ENCODE measurements around the gene TULP4. TPM values are rescaled to one million over a fixed set of nuclear protein-coding genes. Genes with fewer than 3 reads are reported as not detected.
"Not testable (repeated sequence)": the region's sequence is repeated elsewhere in the genome, so short reads cannot be mapped to it uniquely, and the experiment has no call there.

The TULP4 gene
- polyA plus RNA-seq, 1 donor (not counting 4 experiments of a cell fraction or from before 2014, with no cell fraction given): 13.1 TPM

DNA sequence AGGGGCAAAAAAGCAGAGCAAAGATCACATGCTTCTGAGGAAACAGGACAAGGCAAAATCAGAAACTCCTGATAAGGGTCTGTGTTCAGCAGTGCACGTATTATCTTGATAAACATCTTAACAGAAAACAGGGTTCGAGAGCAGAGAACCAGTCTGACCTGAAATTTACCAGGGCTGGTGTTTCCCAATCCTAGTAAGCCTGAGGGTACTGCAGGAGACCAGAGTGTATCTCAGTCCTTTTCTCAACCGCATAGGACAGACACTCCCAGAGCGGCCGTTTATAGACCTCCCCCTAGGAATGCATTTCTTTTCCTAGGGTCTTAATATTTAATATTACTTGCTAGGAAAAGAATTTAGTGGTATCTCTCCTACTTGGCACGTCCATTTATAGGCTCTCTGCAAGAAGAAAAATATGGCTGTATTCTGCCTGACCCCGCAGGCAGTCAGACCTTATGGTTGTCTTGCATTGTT is 15.4 kb upstream of the TULP4 start:
- FAIRE-seq; H2AFZ ChIP-seq (ENCODE audit: control insufficient read depth, low read length); H3K4me2 ChIP-seq (ENCODE audit: control insufficient read depth, extremely low read depth, insufficient read depth, low read depth, low read length); DNase-seq (ENCODE audit: low read depth, low spot score); H3K9me1 ChIP-seq (ENCODE audit: control insufficient read depth, extremely low read depth, insufficient read depth, low read length); H3K27ac ChIP-seq (ENCODE audit: control insufficient read depth, insufficient read depth, low read length); H3K9me3 ChIP-seq (ENCODE audit: control insufficient read depth, low read depth, low read length); dilution Hi-C loops (cut with MboI; ENCODE audit: extremely low pct_ligation_motif_present, low sequenced_read_pairs); H4K20me1 ChIP-seq (ENCODE audit: control insufficient read depth, extremely low read depth, insufficient read depth, low read length); H3K79me2 ChIP-seq (ENCODE audit: control insufficient read depth, insufficient read depth, low read length); H3K36me3 ChIP-seq (ENCODE audit: control insufficient read depth in 2 of 2, extremely low read depth in 1 of 2, insufficient read depth in 2 of 2, low read length in 2 of 2); H3K27me3 ChIP-seq (ENCODE audit: control insufficient read depth, extremely low read depth, insufficient read depth, low read length); H3K9ac ChIP-seq (ENCODE audit: control insufficient read depth, extremely low read depth, insufficient read depth, low read length); H3K4me3 ChIP-seq (ENCODE audit: control insufficient read depth in 2 of 3, extremely low read depth in 1 of 3, insufficient read depth in 2 of 3, low read depth in 1 of 3, low read length in 3 of 3): not testable (repeated sequence)
- H3K4me1 ChIP-seq (ENCODE audit: control insufficient read depth, extremely low read depth, insufficient read depth, low read length): peaks cover 19% of the 10 kb centered on the region

DNA sequence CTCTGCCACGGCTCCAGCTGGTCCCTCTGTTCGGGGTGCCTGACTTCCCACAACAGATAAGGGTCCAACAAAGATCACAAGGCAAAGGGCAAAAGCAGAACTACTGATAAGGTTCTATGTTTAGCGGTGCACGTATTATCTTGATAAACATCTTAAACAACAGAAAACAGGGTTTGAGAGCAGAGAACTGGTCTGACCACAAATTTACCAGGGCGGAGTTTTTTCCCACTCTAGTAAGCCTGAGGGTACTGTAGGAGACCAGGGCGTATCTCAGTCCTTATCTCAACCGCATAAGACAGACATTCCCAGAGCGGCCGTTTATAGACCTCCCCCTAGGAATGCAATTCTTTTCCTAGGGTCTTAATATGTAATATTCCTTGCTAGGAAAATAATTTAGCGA is 14.6 kb upstream of the TULP4 start:
- FAIRE-seq; H3K9me3 ChIP-seq (ENCODE audit: control insufficient read depth, low read depth, low read length); H3K27ac ChIP-seq (ENCODE audit: control insufficient read depth, insufficient read depth, low read length); H3K4me2 ChIP-seq (ENCODE audit: control insufficient read depth, extremely low read depth, insufficient read depth, low read depth, low read length); dilution Hi-C loops (cut with MboI; ENCODE audit: extremely low pct_ligation_motif_present, low sequenced_read_pairs); H3K4me3 ChIP-seq (ENCODE audit: control insufficient read depth in 2 of 3, extremely low read depth in 1 of 3, insufficient read depth in 2 of 3, low read depth in 1 of 3, low read length in 3 of 3); H3K36me3 ChIP-seq (ENCODE audit: control insufficient read depth in 2 of 2, extremely low read depth in 1 of 2, insufficient read depth in 2 of 2, low read length in 2 of 2); H3K27me3 ChIP-seq (ENCODE audit: control insufficient read depth, extremely low read depth, insufficient read depth, low read length); H3K79me2 ChIP-seq (ENCODE audit: control insufficient read depth, insufficient read depth, low read length); DNase-seq (ENCODE audit: low read depth, low spot score); H3K9ac ChIP-seq (ENCODE audit: control insufficient read depth, extremely low read depth, insufficient read depth, low read length); H4K20me1 ChIP-seq (ENCODE audit: control insufficient read depth, extremely low read depth, insufficient read depth, low read length); H3K9me1 ChIP-seq (ENCODE audit: control insufficient read depth, extremely low read depth, insufficient read depth, low read length); H2AFZ ChIP-seq (ENCODE audit: control insufficient read depth, low read length): not testable (repeated sequence)
- H3K4me1 ChIP-seq (ENCODE audit: control insufficient read depth, extremely low read depth, insufficient read depth, low read length): peaks cover 22% of the 10 kb centered on the region

DNA sequence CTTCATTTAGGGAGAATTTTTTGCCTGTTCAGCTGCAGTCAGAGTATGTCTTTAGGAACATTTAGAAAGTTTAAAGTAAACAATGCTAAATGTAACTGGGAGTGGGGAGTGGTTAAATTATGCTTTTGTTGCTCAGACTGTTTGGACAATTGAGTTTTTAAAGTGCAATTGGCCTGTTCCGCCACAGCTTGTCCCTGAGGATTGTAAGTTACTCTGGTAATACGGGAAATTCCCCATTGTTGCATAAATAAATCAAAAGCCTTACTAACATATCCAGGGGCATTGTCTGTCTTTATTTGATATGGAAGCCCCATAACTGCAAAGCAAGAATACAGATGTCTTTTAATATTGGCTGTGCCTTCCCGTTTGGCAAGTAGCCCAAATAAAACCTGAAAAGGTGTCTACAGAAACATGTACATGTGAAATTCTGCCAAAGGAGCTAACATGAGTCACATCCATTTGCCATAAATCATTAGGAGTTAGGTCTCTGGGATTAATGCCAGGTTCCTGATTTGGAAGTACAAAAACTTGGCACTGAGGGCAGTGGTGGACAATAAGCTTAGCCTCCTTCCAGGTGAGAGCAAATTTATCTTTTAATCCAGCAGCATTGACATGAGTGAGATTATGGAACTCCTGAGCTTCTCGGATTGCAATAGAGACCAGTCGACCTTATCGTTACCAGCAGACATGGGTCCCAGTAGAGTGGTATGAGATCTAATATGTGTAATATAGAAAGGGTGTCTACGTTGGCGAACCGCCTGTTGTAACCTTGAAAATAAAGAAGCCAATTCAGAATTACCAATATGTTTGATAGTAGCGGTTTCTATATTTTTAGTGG is 11.7 kb upstream of the TULP4 start:
- H3K36me3 ChIP-seq (ENCODE audit: control insufficient read depth in 2 of 2, extremely low read depth in 1 of 2, insufficient read depth in 2 of 2, low read length in 2 of 2); H3K9me3 ChIP-seq (ENCODE audit: control insufficient read depth, low read depth, low read length); H3K9me1 ChIP-seq (ENCODE audit: control insufficient read depth, extremely low read depth, insufficient read depth, low read length); H3K27me3 ChIP-seq (ENCODE audit: control insufficient read depth, extremely low read depth, insufficient read depth, low read length); H3K79me2 ChIP-seq (ENCODE audit: control insufficient read depth, insufficient read depth, low read length); H3K9ac ChIP-seq (ENCODE audit: control insufficient read depth, extremely low read depth, insufficient read depth, low read length); dilution Hi-C loops (cut with MboI; ENCODE audit: extremely low pct_ligation_motif_present, low sequenced_read_pairs); H2AFZ ChIP-seq (ENCODE audit: control insufficient read depth, low read length); H4K20me1 ChIP-seq (ENCODE audit: control insufficient read depth, extremely low read depth, insufficient read depth, low read length): not testable (repeated sequence)
- Histone ChIP-seq H3K27ac (ENCODE audit: control insufficient read depth, insufficient read depth, low read length) (peak overlapping the region; percentile 56), H3K4me1 (ENCODE audit: control insufficient read depth, extremely low read depth, insufficient read depth, low read length) (peaks cover 31% of the 10 kb centered on the region), H3K4me3 (ENCODE audit: control insufficient read depth in 2 of 3, extremely low read depth in 1 of 3, insufficient read depth in 2 of 3, low read depth in 1 of 3, low read length in 3 of 3) (peak overlapping the region in 2 of 3 experiments; percentile 18 to 38), H3K4me2 (ENCODE audit: control insufficient read depth, extremely low read depth, insufficient read depth, low read depth, low read length) (peak overlapping the region; percentile 54)
- FAIRE-seq: peak; percentile 71
- DNase-seq (ENCODE audit: low read depth, low spot score): peak; percentile 91

DNA sequence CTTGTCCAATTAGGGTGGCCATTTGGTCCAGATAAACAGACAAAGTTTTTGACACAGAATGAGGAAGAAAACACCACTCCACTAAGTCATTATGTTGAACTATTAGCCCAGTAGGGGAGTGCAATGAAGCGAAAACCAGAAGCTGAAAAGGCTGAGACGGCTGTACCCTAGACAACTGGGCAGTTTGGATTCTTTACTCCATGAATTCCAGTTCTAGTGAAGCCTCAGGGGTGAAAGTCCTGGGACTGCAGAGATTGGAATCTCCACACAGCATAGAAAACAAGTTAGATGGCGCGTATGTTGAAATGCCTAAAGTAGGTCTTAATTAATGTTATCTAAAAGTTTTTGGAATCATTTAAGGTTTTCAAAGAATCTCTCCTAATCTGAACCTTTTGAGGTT is 10.7 kb upstream of the TULP4 start:
- H3K9me3 ChIP-seq (ENCODE audit: control insufficient read depth, low read depth, low read length); H4K20me1 ChIP-seq (ENCODE audit: control insufficient read depth, extremely low read depth, insufficient read depth, low read length); DNase-seq (ENCODE audit: low read depth, low spot score); H3K27me3 ChIP-seq (ENCODE audit: control insufficient read depth, extremely low read depth, insufficient read depth, low read length); FAIRE-seq; H3K36me3 ChIP-seq (ENCODE audit: control insufficient read depth in 2 of 2, extremely low read depth in 1 of 2, insufficient read depth in 2 of 2, low read length in 2 of 2); dilution Hi-C loops (cut with MboI; ENCODE audit: extremely low pct_ligation_motif_present, low sequenced_read_pairs); H3K9me1 ChIP-seq (ENCODE audit: control insufficient read depth, extremely low read depth, insufficient read depth, low read length); H3K79me2 ChIP-seq (ENCODE audit: control insufficient read depth, insufficient read depth, low read length); H3K9ac ChIP-seq (ENCODE audit: control insufficient read depth, extremely low read depth, insufficient read depth, low read length); H3K4me3 ChIP-seq (ENCODE audit: control insufficient read depth in 2 of 3, extremely low read depth in 1 of 3, insufficient read depth in 2 of 3, low read depth in 1 of 3, low read length in 3 of 3); H3K4me2 ChIP-seq (ENCODE audit: control insufficient read depth, extremely low read depth, insufficient read depth, low read depth, low read length); H2AFZ ChIP-seq (ENCODE audit: control insufficient read depth, low read length); H3K27ac ChIP-seq (ENCODE audit: control insufficient read depth, insufficient read depth, low read length): not testable (repeated sequence)
- peaks cover 31% of the 10 kb centered on the region for H3K4me1 ChIP-seq (ENCODE audit: control insufficient read depth, extremely low read depth, insufficient read depth, low read length)

DNA sequence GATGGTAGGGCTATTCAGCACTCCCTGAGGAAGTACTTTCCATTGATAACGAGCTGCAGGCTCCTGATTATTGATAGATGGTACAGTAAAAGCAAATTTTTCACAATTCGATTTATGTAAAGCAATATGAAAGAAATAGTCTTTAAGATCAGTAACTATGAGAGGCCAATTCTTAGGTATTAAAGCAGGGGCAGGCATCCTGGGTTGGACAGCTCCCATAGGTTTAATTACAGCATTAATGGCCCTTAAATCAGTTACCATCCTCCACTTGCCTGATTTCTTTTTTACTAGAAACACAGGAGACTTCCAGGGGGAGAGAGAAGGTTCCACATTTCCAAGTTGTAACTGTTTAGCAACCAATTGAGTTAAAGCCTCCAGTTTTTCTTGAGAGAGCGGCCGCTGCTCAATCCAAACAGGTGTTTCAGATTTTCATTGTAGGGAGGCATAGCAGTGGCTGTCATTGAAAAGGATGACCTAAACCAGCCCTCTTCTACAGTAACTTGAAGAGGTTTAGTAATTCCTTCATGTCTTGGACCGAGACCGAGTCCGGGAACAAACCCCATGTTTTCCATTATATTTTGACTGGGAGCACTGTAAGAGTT is 10.0 kb upstream of the TULP4 start:
- H3K4me3 ChIP-seq (ENCODE audit: control insufficient read depth in 2 of 3, extremely low read depth in 1 of 3, insufficient read depth in 2 of 3, low read depth in 1 of 3, low read length in 3 of 3); H4K20me1 ChIP-seq (ENCODE audit: control insufficient read depth, extremely low read depth, insufficient read depth, low read length); dilution Hi-C loops (cut with MboI; ENCODE audit: extremely low pct_ligation_motif_present, low sequenced_read_pairs); H3K27me3 ChIP-seq (ENCODE audit: control insufficient read depth, extremely low read depth, insufficient read depth, low read length); H3K36me3 ChIP-seq (ENCODE audit: control insufficient read depth in 2 of 2, extremely low read depth in 1 of 2, insufficient read depth in 2 of 2, low read length in 2 of 2); FAIRE-seq; H3K9ac ChIP-seq (ENCODE audit: control insufficient read depth, extremely low read depth, insufficient read depth, low read length); H3K4me2 ChIP-seq (ENCODE audit: control insufficient read depth, extremely low read depth, insufficient read depth, low read depth, low read length); H3K79me2 ChIP-seq (ENCODE audit: control insufficient read depth, insufficient read depth, low read length); H2AFZ ChIP-seq (ENCODE audit: control insufficient read depth, low read length); H3K9me1 ChIP-seq (ENCODE audit: control insufficient read depth, extremely low read depth, insufficient read depth, low read length); DNase-seq (ENCODE audit: low read depth, low spot score); H3K27ac ChIP-seq (ENCODE audit: control insufficient read depth, insufficient read depth, low read length); H3K9me3 ChIP-seq (ENCODE audit: control insufficient read depth, low read depth, low read length): not testable (repeated sequence)
- peaks cover 31% of the 10 kb centered on the region for H3K4me1 ChIP-seq (ENCODE audit: control insufficient read depth, extremely low read depth, insufficient read depth, low read length)

Data from keratinocyte (primary cell).